Activated naive CD8-positive, alpha-beta T cell treated with anti-CD3 and anti-CD28 coated beads, Interleukin-2, amount 50 U/mL, for 24 hours (primary cell): Measurements from ENCODE around the gene OR13A1.
A peak's percentile ranks its signal among the peaks of the same experiment; 100 is the strongest.
"Not testable (repeated sequence)": the region's sequence is repeated elsewhere in the genome, so short reads cannot be mapped to it uniquely, and the experiment has no call there.

Experiments used
- ATAC-seq: fragments of 150-1000 bp; cut with Tn5 transposase; one replicate; pipeline ENCODE4 v1.10.0; 2021
- DNase-seq: peaks from one replicate; pipeline ENCODE4 v3.0.0; 2021
- H3K27ac Mint-ChIP-seq: one replicate; pipeline ENCODE4 v1.8.0; 2021; ENCODE audit warnings: mild to moderate bottlenecking, mixed read lengths
- H3K27me3 Mint-ChIP-seq: one replicate; pipeline ENCODE4 v1.8.0; 2021; ENCODE audit warnings: mixed read lengths
- H3K36me3 Mint-ChIP-seq: one replicate; pipeline ENCODE4 v1.8.0; 2021; ENCODE audit warnings: low read depth, mixed read lengths
- H3K4me1 Mint-ChIP-seq: one replicate; pipeline ENCODE4 v1.8.0; 2021; ENCODE audit warnings: mixed read lengths
- H3K4me3 Mint-ChIP-seq: one replicate; pipeline ENCODE4 v1.8.0; 2021; ENCODE audit warnings: mild to moderate bottlenecking, moderate library complexity, mixed read lengths
- H3K9me3 Mint-ChIP-seq: one replicate; pipeline ENCODE4 v1.8.0; 2021; ENCODE audit warnings: mixed read lengths

The OR13A1 gene, protein sequence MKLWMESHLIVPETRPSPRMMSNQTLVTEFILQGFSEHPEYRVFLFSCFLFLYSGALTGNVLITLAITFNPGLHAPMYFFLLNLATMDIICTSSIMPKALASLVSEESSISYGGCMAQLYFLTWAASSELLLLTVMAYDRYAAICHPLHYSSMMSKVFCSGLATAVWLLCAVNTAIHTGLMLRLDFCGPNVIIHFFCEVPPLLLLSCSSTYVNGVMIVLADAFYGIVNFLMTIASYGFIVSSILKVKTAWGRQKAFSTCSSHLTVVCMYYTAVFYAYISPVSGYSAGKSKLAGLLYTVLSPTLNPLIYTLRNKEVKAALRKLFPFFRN

DNA sequence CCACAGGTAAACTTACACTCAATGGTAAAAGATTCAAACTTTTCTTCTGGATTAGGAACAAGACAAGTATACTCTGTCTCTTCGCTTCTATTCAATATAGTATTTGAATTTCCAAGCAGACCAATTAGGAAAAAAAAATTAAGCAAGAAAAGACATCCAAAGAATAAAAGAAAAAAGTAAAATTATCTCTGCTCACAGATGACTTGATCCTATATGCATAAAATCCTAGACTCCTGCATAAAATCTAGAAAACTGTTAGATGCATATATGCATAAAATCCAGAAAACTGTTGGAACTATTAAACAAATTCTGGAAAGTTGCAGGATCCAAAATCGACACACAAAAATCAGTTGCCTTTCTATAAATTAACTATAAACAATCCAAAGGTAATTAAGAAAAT, at the start of gene OR13A1:
Gene OR13A1, minus strand, starts transcription at position 101 of the 400 bp plus-strand sequence. CDS start 11,186 bp downstream, outside the sequence.
- no peaks in the 10 kb centered on the region for H3K4me1 Mint-ChIP-seq
- H3K4me3 Mint-ChIP-seq: no peak within 1 kb of the TSS
- H3K27ac Mint-ChIP-seq: no peak within 1 kb of the TSS
- no peak for DNase-seq
- H3K27me3 Mint-ChIP-seq: peaks cover 7% of the 10 kb centered on the region
- ATAC-seq: no peak
- H3K36me3 Mint-ChIP-seq: peaks cover 2% of the 10 kb centered on the region
- peaks cover 36% of the 10 kb centered on the region for H3K9me3 Mint-ChIP-seq

DNA sequence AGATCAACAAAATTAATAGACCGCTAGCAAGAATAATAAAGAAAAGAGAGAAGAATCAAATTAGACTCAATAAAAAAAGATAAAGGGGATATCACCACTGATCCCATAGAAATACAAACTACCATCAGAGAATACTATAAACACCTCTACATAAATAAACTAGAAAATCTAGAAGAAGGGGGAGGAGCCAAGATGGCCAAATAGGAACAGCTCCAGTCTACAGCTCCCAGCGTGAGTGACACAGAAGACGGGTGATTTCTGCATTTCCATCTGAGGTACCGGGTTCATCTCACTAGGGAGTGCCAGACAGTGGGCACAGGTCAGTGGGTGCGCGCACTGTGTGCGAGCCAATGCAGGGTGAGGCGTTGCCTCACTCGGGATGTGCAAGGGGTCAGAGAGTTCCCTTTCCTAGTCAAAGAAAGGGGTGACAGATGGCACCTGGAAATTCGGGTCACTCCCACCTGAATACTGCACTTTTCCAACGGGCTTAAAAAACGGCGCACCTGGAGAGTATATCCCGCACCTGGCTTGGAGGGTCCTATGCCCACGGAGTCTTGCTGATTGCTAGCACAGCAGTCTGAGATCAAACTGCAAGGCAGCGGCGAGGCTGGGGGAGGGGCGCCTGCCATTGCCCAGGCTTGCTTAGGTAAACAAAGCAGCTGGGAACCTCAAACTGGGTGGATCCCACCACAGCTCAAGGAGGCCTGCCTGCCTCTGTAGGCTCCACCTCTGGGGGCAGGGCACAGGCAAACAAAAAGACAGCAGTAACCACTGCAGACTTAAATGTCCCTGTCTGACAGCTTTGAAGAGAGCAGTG, 46.8 kb upstream of the OR13A1 start:
- not testable (repeated sequence) for H3K9me3 Mint-ChIP-seq, DNase-seq, H3K27me3 Mint-ChIP-seq, ATAC-seq, H3K27ac Mint-ChIP-seq, H3K4me3 Mint-ChIP-seq, H3K4me1 Mint-ChIP-seq, H3K36me3 Mint-ChIP-seq

DNA sequence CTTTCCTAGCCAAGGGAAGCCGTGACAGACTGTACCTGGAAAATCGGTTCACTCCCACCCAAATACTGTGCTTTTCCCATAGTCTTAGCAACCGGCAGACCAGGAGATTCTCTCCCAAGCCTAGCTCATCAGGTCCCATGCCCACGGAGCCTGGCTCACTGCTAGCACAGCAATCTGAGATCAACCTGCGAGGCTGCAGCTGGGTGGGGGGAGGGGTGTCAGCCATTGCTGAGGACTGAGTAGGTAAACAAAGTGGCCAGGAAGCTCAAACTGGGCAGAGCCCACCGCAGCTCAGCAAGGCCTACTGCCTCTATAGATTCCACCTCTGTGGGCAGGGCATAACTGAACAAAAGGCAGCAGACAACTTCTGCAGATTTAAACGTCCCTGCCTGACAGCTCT, 43.6 kb upstream of the OR13A1 start:
- DNase-seq, H3K4me1 Mint-ChIP-seq, H3K9me3 Mint-ChIP-seq, H3K27ac Mint-ChIP-seq, H3K27me3 Mint-ChIP-seq, H3K4me3 Mint-ChIP-seq, ATAC-seq, H3K36me3 Mint-ChIP-seq: not testable (repeated sequence)

DNA sequence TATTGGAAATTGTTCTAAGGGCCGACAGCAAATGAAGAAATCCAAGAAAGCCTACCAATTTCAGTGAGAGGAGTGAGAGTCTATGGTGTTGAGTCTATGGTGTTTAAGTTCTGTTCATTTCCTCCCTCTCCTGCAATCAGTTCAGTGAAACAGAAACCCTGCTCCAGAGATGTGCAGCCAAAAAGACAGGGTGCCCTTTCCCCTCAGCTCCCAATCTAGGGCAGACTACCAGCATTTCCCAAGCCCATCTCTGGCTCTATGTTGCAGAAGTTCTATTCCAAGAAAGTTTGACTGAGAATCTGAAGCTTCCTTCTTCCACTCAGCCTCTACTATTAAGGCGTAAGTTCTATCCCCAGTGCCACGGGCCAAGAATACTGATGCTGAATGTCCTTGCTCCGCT, 40.1 kb upstream of the OR13A1 start:
- DNase-seq: no peak
- Mint-ChIP-seq H3K27ac (no peak overlapping the region), H3K4me1 (peaks cover 22% of the 10 kb centered on the region), H3K36me3 (no peaks in the 10 kb centered on the region), H3K27me3 (no peaks in the 10 kb centered on the region), H3K4me3 (no peak overlapping the region), H3K9me3 (no peaks in the 10 kb centered on the region)
- no peak for ATAC-seq

DNA sequence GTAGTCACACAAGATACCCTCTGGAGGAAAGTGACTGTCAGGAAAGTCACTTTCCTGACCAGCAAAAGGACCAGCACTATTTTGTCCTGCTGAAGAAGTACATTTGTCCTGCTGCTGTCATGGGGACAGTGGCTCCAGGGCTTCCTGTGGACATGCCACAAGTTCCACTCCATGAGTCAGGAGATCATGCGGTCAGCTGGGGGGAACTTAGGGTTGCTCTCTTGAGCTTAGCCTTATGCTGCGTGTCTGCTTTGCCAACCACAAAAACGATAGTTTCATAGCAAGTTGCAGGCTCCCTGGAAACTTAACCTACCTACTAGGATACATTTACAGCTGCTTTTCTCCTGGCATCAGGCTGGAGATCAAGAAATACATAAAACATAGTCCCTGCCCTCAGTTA, 38.9 kb upstream of the OR13A1 start:
- H3K27me3 Mint-ChIP-seq: peaks cover 3% of the 10 kb centered on the region
- no peak for ATAC-seq
- H3K9me3 Mint-ChIP-seq: no peaks in the 10 kb centered on the region
- H3K4me1 Mint-ChIP-seq: peaks cover 22% of the 10 kb centered on the region
- H3K4me3 Mint-ChIP-seq: no peak overlapping the region
- no peak overlapping the region for H3K27ac Mint-ChIP-seq
- no peaks in the 10 kb centered on the region for H3K36me3 Mint-ChIP-seq
- no peak for DNase-seq

DNA sequence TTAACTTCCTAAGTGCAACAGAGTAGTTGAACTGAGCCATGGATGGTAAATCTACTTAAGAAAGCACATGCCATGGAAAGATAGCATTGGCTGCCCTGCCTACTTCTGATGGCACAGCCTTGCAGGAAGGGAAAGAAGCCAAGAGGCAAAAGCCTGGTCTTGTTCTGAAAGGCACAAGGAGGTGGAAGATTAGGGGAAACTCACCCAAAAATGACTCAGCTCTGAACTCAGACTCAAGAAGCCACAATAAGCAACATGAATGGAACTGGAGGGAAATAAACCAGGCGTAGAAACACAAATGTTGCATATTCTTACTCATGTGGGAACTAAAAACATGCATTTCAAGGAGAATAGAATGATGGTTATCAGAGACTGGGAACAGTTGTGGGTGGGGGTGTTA, 37.8 kb upstream of the OR13A1 start:
- H3K4me3 Mint-ChIP-seq: no peak overlapping the region

DNA sequence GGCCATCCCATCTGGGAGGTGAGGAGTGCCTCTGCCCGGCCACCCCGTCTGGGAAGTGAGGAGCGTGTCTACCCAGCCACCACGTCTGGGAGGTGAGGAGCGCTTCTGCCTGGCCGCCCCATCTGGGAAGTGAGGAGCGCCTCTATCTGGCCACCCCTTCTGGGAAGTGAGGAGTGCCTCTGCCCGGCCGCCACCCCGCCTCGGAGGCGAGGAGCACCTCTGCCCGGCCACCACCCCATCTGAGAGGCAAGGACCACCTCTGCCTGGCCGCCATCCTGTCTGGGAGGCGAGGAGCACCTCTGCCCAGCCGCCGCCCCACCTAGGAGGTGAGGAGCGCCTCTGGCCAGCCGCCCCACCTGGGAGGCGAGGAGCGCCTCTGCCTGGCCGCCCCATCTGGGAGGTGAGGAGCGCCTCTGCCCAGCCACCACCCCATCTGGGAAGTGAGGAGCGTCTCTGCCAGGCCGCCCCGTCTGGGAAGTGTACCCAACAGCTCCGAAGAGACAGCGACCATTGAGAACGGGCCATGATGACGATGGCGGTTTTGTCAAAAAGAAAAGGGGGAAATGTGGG, 32.9 kb upstream of the OR13A1 start:
- H3K27ac Mint-ChIP-seq, ATAC-seq, H3K27me3 Mint-ChIP-seq, DNase-seq, H3K36me3 Mint-ChIP-seq, H3K9me3 Mint-ChIP-seq, H3K4me3 Mint-ChIP-seq: not testable (repeated sequence)
- peaks cover 14% of the 10 kb centered on the region for H3K4me1 Mint-ChIP-seq

More for the DNA sequence above, 37.8 kb upstream of the OR13A1 start:
- ATAC-seq (peak; percentile 86), DNase-seq (no peak)
- peaks cover 3% of the 10 kb centered on the region for H3K36me3 Mint-ChIP-seq
- H3K27ac Mint-ChIP-seq: peak overlapping the region; percentile 73
- H3K9me3 Mint-ChIP-seq: peaks cover 5% of the 10 kb centered on the region
- H3K4me1 Mint-ChIP-seq: peaks cover 22% of the 10 kb centered on the region
- peaks cover 3% of the 10 kb centered on the region for H3K27me3 Mint-ChIP-seq

DNA sequence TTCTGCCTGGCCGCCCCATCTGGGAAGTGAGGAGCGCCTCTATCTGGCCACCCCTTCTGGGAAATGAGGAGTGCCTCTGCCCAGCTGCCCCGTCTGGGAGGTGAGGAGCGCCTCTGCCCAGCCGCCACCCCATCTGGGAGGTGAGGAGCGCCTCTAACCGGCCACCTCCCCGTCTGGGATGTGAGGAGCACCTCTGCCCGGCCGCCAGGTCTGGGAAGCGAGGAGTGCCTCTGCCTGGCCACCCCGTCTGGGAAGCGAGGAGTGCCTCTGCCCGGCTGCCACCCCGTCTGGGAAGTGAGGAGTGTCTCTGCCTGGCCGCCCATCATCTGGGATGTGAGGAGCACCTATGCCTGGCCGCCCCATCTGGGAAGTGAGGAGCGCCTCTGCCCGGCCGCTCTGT, 32.1 kb upstream of the OR13A1 start:
- not testable (repeated sequence) for ATAC-seq, H3K36me3 Mint-ChIP-seq, DNase-seq, H3K27me3 Mint-ChIP-seq, H3K9me3 Mint-ChIP-seq, H3K4me1 Mint-ChIP-seq, H3K27ac Mint-ChIP-seq, H3K4me3 Mint-ChIP-seq

DNA sequence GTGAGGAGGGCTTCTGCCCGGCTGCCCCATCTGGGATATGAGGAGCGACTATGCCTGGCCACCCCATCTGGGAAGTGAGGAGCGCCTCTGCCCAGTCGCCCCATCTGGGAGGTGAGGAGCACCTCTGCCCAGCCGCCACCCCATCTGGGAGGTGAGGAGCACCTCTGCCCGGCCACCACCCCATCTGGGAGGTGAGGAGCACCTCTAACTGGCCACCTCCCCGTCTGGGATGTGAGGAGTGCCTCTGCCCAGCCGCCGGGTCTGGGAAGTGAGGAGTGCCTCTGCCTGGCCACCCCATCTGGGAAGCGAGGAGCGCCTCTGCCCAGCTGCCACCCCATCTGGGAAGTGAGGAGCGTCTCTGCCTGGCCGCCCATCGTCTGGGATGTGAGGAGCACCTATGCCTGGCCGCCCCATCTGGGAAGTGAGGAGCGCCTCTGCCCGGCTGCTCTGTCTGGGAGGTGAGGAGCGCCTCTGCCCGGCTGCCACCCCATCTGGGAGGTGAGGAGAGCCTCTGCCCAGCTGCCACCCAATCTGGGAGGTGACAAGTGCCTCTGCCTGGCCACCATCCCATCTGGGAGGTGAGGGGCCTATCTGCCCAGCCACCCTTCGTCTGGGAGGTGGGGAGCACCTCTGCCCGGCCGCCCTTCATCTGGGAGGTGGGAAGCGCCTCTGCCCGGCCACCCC, 31.4 kb upstream of the OR13A1 start:
- H3K36me3 Mint-ChIP-seq, ATAC-seq, H3K4me3 Mint-ChIP-seq, H3K27ac Mint-ChIP-seq, DNase-seq, H3K27me3 Mint-ChIP-seq, H3K4me1 Mint-ChIP-seq, H3K9me3 Mint-ChIP-seq: not testable (repeated sequence)

DNA sequence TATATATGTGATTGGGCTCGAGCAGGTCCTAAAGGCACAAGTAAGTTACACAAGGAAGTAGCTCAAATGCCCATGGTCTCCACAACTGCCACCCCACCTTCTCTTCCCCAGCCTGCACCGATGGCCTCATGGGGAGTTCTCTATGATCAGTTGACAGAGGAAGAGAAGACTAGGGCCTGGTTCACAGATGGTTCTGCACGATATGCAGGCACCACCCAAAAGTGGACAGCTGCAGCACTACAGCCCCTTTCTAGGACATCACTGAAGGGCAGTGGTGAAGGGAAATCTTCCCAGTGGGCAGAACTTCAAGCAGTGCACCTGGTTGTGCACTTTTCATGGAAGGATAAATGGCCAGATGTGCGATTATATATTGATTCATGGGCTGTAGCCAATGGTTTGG, 25.0 kb upstream of the OR13A1 start:
- DNase-seq, H3K4me3 Mint-ChIP-seq, H3K36me3 Mint-ChIP-seq, H3K9me3 Mint-ChIP-seq, H3K27ac Mint-ChIP-seq, ATAC-seq, H3K4me1 Mint-ChIP-seq, H3K27me3 Mint-ChIP-seq: not testable (repeated sequence)

DNA sequence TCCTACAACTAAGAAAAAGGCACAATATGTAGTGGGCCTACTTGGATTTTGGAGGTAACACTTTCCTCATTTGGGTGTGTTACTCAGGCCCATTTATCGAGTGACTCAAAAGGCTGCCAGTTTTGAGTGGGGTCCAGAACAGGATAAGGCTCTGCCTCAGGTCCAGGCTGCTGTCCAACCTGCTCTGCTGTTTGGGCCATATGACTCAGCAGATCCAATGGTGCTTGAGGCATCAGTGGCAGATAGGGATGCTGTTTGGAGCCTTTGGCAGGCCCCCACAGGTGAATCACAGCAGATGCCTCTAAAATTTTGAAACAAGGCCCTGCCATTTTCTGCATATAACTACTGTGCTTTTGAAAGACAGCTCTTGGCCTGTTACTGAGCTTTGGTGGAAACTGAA, 24.5 kb upstream of the OR13A1 start:
- Mint-ChIP-seq H3K27ac (no peak overlapping the region), H3K36me3 (no peaks in the 10 kb centered on the region), H3K4me1 (no peaks in the 10 kb centered on the region), H3K27me3 (no peaks in the 10 kb centered on the region), H3K9me3 (no peaks in the 10 kb centered on the region), H3K4me3 (no peak overlapping the region)
- ATAC-seq: no peak
- DNase-seq: no peak

DNA sequence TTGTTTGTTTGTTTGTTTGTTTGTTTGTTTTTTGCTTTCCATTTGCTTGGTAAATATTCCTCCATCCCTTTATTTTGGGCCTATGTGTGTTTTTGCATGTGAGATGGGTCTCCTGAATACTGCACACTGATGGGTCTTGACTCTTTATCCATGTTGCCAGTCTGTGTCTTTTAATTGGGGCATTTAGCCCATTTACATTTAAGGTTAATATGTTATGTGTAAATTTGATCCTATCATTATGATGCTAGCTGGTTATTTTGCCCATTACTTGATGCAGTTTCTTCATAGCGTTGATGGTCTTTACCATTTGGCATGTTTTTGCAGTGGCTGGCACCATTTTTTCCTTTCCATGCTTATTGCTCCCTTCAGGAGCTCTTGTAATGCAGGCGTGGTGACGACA, 16.4 kb upstream of the OR13A1 start:
- not testable (repeated sequence) for H3K36me3 Mint-ChIP-seq, H3K4me3 Mint-ChIP-seq, H3K4me1 Mint-ChIP-seq, H3K27me3 Mint-ChIP-seq, ATAC-seq, H3K27ac Mint-ChIP-seq, DNase-seq
- peaks cover 15% of the 10 kb centered on the region for H3K9me3 Mint-ChIP-seq

DNA sequence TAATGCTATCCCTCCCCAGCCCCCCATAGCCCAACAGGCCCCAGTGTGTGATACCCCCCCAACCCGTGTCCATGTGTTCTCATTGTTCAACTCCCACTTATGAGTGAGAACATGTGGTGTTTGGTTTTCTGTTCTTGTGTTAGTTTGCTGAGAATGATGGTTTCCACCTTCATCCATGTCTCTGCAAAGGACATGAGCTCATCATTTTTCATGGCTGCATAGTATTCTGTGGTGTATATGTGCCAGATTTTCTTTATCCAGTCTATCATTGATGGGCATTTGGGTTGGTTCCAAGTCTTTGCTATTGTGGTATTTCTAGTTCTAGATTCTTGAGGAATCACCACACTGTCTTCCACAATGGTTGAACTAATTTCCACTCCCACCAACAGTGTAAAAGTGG, 11.5 kb upstream of the OR13A1 start:
- not testable (repeated sequence) for H3K4me1 Mint-ChIP-seq, H3K4me3 Mint-ChIP-seq, ATAC-seq, H3K27ac Mint-ChIP-seq, H3K36me3 Mint-ChIP-seq, DNase-seq, H3K27me3 Mint-ChIP-seq
- peaks cover 21% of the 10 kb centered on the region for H3K9me3 Mint-ChIP-seq

DNA sequence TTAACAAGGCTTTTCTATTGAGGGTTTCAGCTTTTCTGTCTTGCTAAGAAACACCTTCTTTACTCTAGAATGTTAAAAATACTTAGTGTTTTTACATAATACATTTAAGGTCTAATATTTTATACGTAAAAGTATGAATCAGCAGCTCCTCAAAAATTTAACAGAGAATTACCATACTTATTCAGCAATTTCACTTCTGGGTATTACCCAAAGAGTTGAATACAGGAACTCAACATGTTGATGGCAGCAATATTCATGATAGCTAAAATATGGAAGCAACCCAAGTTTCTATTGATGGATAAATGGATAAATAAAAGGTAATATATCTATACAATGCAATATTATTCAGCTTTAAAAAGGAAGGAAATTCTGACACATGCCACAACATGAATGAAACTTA, 9.7 kb upstream of the OR13A1 start:
- H3K4me3 Mint-ChIP-seq: no peak overlapping the region
- H3K27me3 Mint-ChIP-seq: peaks cover 8% of the 10 kb centered on the region
- H3K27ac Mint-ChIP-seq: no peak overlapping the region
- H3K9me3 Mint-ChIP-seq: peaks cover 28% of the 10 kb centered on the region
- DNase-seq: no peak
- ATAC-seq: no peak
- peaks cover 2% of the 10 kb centered on the region for H3K36me3 Mint-ChIP-seq
- H3K4me1 Mint-ChIP-seq: no peaks in the 10 kb centered on the region
